Natural killer cell (primary cell): Measurements from ENCODE around the gene PLCXD3. TPM values are rescaled to one million over a fixed set of nuclear protein-coding genes. Genes with fewer than 3 reads are reported as not detected.

Experiments
- ATAC-seq, 3 donors: fragments of 150-1000 bp in 2 of 3; fragments of 200-7000 bp in 1 of 3; cut with Tn5 transposase; 1 replicate in 1 of 3; 2 replicates in 2 of 3; pipeline ENCODE4 v1.10.0; 2021; ENCODE audit warnings: mild to moderate bottlenecking in 2 of 3, moderate library complexity in 2 of 3
- DNase-seq, 2 donors: peaks; one replicate each; pipeline versions ENCODE4 v3.0.0 to v3.0.0-alpha.2; 2013 to 2021; ENCODE audit warnings: mixed read lengths in 1 of 2
- H3K27ac ChIP-seq: one replicate; pipeline ENCODE4 v1.5.1; 2013; ENCODE audit warnings: mild to moderate bottlenecking, low read length
- H3K27me3 ChIP-seq: one replicate; pipeline ENCODE4 v1.6.1; 2013; ENCODE audit warnings: low read length; ENCODE audit not compliant: control insufficient read depth, insufficient read depth
- H3K36me3 ChIP-seq: one replicate; pipeline ENCODE4 v1.6.1; 2013; ENCODE audit warnings: low read length; ENCODE audit not compliant: control insufficient read depth, insufficient read depth
- H3K4me1 ChIP-seq: one replicate; pipeline ENCODE4 v1.6.1; 2013; ENCODE audit warnings: low read length; ENCODE audit not compliant: control insufficient read depth, insufficient read depth
- H3K4me3 ChIP-seq: one replicate; pipeline ENCODE4 v1.5.1; 2013; ENCODE audit warnings: low read length
- H3K9me3 ChIP-seq: one replicate; pipeline ENCODE4 v1.6.1; 2013; ENCODE audit warnings: low read length; ENCODE audit not compliant: control insufficient read depth, insufficient read depth
- H3K27ac Mint-ChIP-seq, 2 donors: one replicate each; pipeline ENCODE4 v1.8.0; 2022; ENCODE audit warnings: mild to moderate bottlenecking in 2 of 2, mixed read lengths in 2 of 2, moderate library complexity in 1 of 2
- H3K27me3 Mint-ChIP-seq, 2 donors: one replicate each; pipeline ENCODE4 v1.8.0; 2022; ENCODE audit warnings: low read depth in 2 of 2, mixed read lengths in 2 of 2
- H3K36me3 Mint-ChIP-seq: one replicate; pipeline ENCODE4 v1.8.0; 2022; ENCODE audit warnings: mixed read lengths
- H3K4me1 Mint-ChIP-seq, 2 donors: one replicate each; pipeline ENCODE4 v1.8.0; 2022; ENCODE audit warnings: mixed read lengths in 2 of 2
- H3K4me3 Mint-ChIP-seq: one replicate; pipeline ENCODE4 v1.8.0; 2022; ENCODE audit warnings: mild to moderate bottlenecking, moderate library complexity, mixed read lengths
- H3K9me3 Mint-ChIP-seq, 2 donors: one replicate each; pipeline ENCODE4 v1.8.0; 2022; ENCODE audit warnings: mixed read lengths in 2 of 2
- WGBS: methylation state at CpG from one replicate; pipeline ENCODE4 v1.1.7; 2013; ENCODE audit warnings: missing lambda C conversion rate; ENCODE audit not compliant: insufficient coverage; 5-methylcytosine and 5-hydroxymethylcytosine counted together
- intact Hi-C: fragments of 100-400 bp; cut with micrococcal nuclease; formaldehyde crosslinking; loops from one replicate; pipeline ENCODE4 v1.14.2; 2022
- total RNA-seq, 4 donors: library from RNA; stranded (reverse); fragments of 120-200 nt in 1 of 4; gene quantifications; one replicate each; pipeline versions ENCODE4 v1.2.3 to v1.2.4, GENCODE V29; 2013 to 2022
- TF ChIP-seq, protein P1 (sequence below): fragments of 200-600 bp; IDR thresholded peaks from one replicate; pipeline ENCODE4 v1.8.0; 2022; ENCODE audit warnings: antibody characterized with exemption

The PLCXD3 gene
- total RNA-seq, 3 donors from 2014 or later (not counting 1 experiment from before 2014, with no cell fraction given): not detected

DNA sequence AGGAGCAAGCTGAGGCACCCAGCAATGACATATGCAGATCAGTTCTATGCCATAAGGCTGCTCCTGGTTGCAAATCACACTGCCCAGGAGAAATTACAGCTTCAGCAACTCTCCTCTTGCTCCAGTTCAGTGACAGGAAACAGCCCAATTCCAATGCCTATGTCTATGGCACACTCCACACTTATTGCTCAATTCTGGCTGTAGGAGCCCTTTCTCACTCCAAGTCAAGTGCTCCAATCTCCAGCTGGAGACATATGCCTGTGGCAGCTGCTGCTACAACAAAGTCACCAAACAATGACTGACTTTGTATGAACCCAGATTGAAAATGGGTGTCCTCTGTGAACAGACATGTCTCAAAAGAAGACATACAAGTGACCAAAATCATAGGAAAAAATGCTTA, 31.8 kb upstream of the PLCXD3 start:
- intact Hi-C loops: no loop called here
- Mint-ChIP-seq H3K4me3 (no peak overlapping the region), H3K27me3 (no peaks in the 10 kb centered on the region), H3K27ac (no peak overlapping the region), H3K4me1 (no peaks in the 10 kb centered on the region), H3K36me3 (peaks cover under 1% of the 10 kb centered on the region), H3K9me3 (peaks cover 6 to 10% of the 10 kb centered on the region in 2 donors)
- TF ChIP-seq, protein P1, sequence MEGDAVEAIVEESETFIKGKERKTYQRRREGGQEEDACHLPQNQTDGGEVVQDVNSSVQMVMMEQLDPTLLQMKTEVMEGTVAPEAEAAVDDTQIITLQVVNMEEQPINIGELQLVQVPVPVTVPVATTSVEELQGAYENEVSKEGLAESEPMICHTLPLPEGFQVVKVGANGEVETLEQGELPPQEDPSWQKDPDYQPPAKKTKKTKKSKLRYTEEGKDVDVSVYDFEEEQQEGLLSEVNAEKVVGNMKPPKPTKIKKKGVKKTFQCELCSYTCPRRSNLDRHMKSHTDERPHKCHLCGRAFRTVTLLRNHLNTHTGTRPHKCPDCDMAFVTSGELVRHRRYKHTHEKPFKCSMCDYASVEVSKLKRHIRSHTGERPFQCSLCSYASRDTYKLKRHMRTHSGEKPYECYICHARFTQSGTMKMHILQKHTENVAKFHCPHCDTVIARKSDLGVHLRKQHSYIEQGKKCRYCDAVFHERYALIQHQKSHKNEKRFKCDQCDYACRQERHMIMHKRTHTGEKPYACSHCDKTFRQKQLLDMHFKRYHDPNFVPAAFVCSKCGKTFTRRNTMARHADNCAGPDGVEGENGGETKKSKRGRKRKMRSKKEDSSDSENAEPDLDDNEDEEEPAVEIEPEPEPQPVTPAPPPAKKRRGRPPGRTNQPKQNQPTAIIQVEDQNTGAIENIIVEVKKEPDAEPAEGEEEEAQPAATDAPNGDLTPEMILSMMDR: no peak
- Histone ChIP-seq H3K4me3 (no peak overlapping the region), H3K36me3 (no peaks in the 10 kb centered on the region), H3K27me3 (no peaks in the 10 kb centered on the region), H3K4me1 (no peaks in the 10 kb centered on the region), H3K27ac (no peak overlapping the region), H3K9me3 (peaks cover 10% of the 10 kb centered on the region)
- ATAC-seq: no peak
- DNase-seq: no peak

DNA sequence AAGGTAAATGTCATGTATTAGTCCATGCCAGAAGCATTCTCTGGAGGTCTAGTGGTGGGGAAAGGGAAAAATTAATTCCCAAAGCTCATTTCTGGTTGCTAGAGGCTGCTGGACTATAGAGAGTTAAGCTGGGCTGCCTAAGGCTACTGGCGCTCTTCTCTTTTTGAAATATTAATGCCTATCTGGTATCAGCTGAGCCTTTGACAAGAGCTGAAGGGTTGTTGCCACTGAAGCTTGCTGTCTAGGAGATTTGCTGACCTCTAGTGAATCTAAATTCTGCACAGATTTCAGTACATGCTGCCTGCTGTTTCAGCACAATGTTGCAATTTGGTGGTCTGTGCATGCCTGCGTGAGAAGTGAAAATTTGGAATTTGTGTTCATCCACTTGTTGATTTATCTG, 29.1 kb upstream of the PLCXD3 start:
- ATAC-seq: no peak
- no peak overlapping the region for H3K27ac Mint-ChIP-seq
- TF ChIP-seq, protein P1: no peak
- H3K4me3 Mint-ChIP-seq: no peak overlapping the region
- Histone ChIP-seq H3K9me3 (peaks cover 10% of the 10 kb centered on the region), H3K4me3 (no peak overlapping the region), H3K27ac (no peak overlapping the region), H3K27me3 (no peaks in the 10 kb centered on the region), H3K36me3 (no peaks in the 10 kb centered on the region), H3K4me1 (no peaks in the 10 kb centered on the region)
- 89% methylated on average over 2 of the region's 2 CpGs for WGBS
- peaks cover 7 to 14% of the 10 kb centered on the region in 2 donors for H3K9me3 Mint-ChIP-seq
- DNase-seq: no peak
- H3K27me3 Mint-ChIP-seq: no peaks in the 10 kb centered on the region
- intact Hi-C loops: no loop called here
- H3K4me1 Mint-ChIP-seq: no peaks in the 10 kb centered on the region
- peaks cover 7% of the 10 kb centered on the region for H3K36me3 Mint-ChIP-seq

DNA sequence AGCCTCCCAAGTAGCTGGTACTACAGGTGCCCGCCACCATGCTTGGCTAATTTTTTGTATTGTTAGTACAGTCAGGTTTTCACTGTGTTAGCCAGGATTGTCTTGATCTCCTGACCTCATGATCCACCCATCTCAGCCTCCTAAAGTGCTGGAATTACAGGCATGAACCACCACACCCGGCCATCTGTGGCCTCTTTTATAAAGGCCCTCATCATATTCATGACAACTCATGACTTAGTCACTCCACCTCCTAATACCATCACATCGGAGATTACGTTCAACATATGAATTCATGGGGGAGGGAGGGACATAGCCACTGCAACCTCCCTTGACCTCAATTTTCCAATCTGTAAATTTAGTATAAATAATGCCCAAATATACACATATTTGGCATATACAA, 27.2 kb upstream of the PLCXD3 start:
- Mint-ChIP-seq H3K4me1 (no peaks in the 10 kb centered on the region), H3K36me3 (peaks cover 7% of the 10 kb centered on the region), H3K4me3 (no peak overlapping the region), H3K9me3 (peaks cover 9 to 11% of the 10 kb centered on the region in 2 donors), H3K27ac (no peak overlapping the region), H3K27me3 (no peaks in the 10 kb centered on the region)
- no peak for ATAC-seq
- 94% methylated on average over 4 of the region's 4 CpGs for WGBS
- no peak overlapping the region for H3K27ac ChIP-seq
- no peak for DNase-seq
- no peak overlapping the region for H3K4me3 ChIP-seq
- TF ChIP-seq, protein P1: no peak
- intact Hi-C loops: no loop called here
- no peaks in the 10 kb centered on the region for H3K4me1 ChIP-seq
- no peaks in the 10 kb centered on the region for H3K36me3 ChIP-seq
- H3K27me3 ChIP-seq: no peaks in the 10 kb centered on the region
- H3K9me3 ChIP-seq: peaks cover 10% of the 10 kb centered on the region

DNA sequence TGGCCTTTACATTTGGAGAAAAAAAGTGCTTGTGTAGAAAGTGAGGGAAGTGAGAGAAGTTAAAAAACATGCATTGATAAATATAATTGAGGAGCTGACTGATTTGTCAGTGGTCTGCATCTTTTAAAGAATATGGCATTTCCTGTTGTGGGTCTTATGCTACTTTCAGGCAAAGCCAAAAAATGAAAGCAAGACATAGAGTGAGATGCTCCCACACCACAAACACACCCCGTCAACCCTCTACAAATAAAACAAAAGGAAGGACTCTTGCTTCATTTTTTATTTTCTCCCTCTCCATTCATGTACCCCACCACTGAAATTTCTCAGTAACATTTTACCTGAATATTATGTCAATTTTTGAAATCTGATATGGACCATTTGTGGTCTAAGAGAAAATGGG, 22.1 kb upstream of the PLCXD3 start:
- Mint-ChIP-seq H3K4me3 (no peak overlapping the region), H3K4me1 (no peaks in the 10 kb centered on the region), H3K9me3 (peaks cover 5 to 13% of the 10 kb centered on the region in 2 donors), H3K27me3 (no peaks in the 10 kb centered on the region), H3K27ac (no peak overlapping the region), H3K36me3 (peaks cover 7% of the 10 kb centered on the region)
- intact Hi-C loops: no loop called here
- DNase-seq (no peak), ATAC-seq (no peak)
- Histone ChIP-seq H3K27ac (no peak overlapping the region), H3K4me1 (no peaks in the 10 kb centered on the region), H3K4me3 (no peak overlapping the region), H3K36me3 (no peaks in the 10 kb centered on the region), H3K27me3 (no peaks in the 10 kb centered on the region), H3K9me3 (no peaks in the 10 kb centered on the region)
- TF ChIP-seq, protein P1: no peak
- 67% methylated on average over 1 of the region's 1 CpG for WGBS
